PC-3 (cell line): ENCODE measurements around the gene PPTC7. TPM values are rescaled to one million over a fixed set of nuclear protein-coding genes. Genes with fewer than 3 reads are reported as not detected.

Experiments used
- ATAC-seq: fragments of 200-7000 bp; cut with Tn5 transposase; 2 replicates; pipeline ENCODE4 v1.9.1; 2020; ENCODE audit warnings: mild to moderate bottlenecking, moderate library complexity
- BruUV-seq: library from RNA; stranded (reverse); fragments of 400-500 nt; replicated peaks from 2 replicates; lab custom pipeline; 2021; lab: Mats Ljungman, UMichigan
- CTCF ChIA-PET: fragments of 300-600 bp; sonication (Branson Sonifier 250); formaldehyde crosslinking; loops from one replicate; lab custom pipeline; 2022; ENCODE audit warnings: antibody characterized with exemption; lab: Charles Lee
- POLR2A ChIA-PET: fragments of 300-600 bp; sonication (Branson Sonifier 250); formaldehyde crosslinking; loops from one replicate; lab custom pipeline; 2022; ENCODE audit warnings: antibody characterized with exemption; ENCODE audit not compliant: unreplicated experiment; lab: Charles Lee
- DNase-seq: peaks from one replicate; pipeline ENCODE4 v3.0.0-alpha.2; 2015
- H2AFZ ChIP-seq: fragments of 300-600 bp; sonication (generic); 2 replicates; pipeline ENCODE4 v1.6.0; 2016; ENCODE audit warnings: antibody characterized with exemption, low read length
- H3F3A ChIP-seq: fragments of 300-600 bp; sonication (generic); one replicate; pipeline ENCODE4 v1.6.0; 2017; ENCODE audit warnings: antibody characterized with exemption, low read length, control low read depth, mild to moderate bottlenecking; ENCODE audit not compliant: unreplicated experiment
- H3K27ac ChIP-seq: fragments of 300-600 bp; sonication (generic); 2 replicates; pipeline ENCODE4 v1.5.1; 2016; ENCODE audit warnings: mild to moderate bottlenecking, low read length
- H3K27me3 ChIP-seq: fragments of 300-600 bp; sonication (generic); 2 replicates; pipeline ENCODE4 v1.6.1; 2016; ENCODE audit warnings: low read length, mixed read lengths
- H3K36me3 ChIP-seq: fragments of 300-600 bp; sonication (generic); 2 replicates; pipeline ENCODE4 v1.6.1; 2016; ENCODE audit warnings: low read depth, mixed run types, low read length, mixed read lengths
- H3K4me1 ChIP-seq: fragments of 300-600 bp; sonication (generic); 2 replicates; pipeline ENCODE4 v1.5.1; 2016; ENCODE audit warnings: low read length; ENCODE audit not compliant: insufficient read depth
- H3K4me2 ChIP-seq: fragments of 300-600 bp; sonication (generic); 2 replicates; pipeline ENCODE4 v1.6.0; 2016; ENCODE audit warnings: low read length
- H3K4me3 ChIP-seq: fragments of 300-600 bp; sonication (generic); 2 replicates; pipeline ENCODE4 v1.5.1; 2016; ENCODE audit warnings: mild to moderate bottlenecking, low read length, mixed read lengths
- H3K79me2 ChIP-seq: fragments of 300-600 bp; sonication (generic); 2 replicates; pipeline ENCODE4 v1.6.1; 2017; ENCODE audit warnings: low read length, mixed read lengths
- H3K9ac ChIP-seq: fragments of 300-600 bp; sonication (generic); 2 replicates; pipeline ENCODE4 v1.6.0; 2016; ENCODE audit warnings: mild to moderate bottlenecking, low read length
- H3K9me2 ChIP-seq: fragments of 300-600 bp; sonication (generic); replicated peaks from 2 replicates; pipeline ENCODE4 v1.6.1; 2016; ENCODE audit warnings: mixed run types, low read length, mixed read lengths
- H3K9me3 ChIP-seq: fragments of 300-600 bp; sonication (generic); 2 replicates; pipeline ENCODE4 v1.6.1; 2016; ENCODE audit warnings: low read length, mixed read lengths
- H4K20me1 ChIP-seq: fragments of 300-600 bp; sonication (generic); 2 replicates; pipeline ENCODE4 v1.6.1; 2016; ENCODE audit warnings: low read length, mixed read lengths
- EZH2 ChIP-seq: fragments of 300-600 bp; sonication (generic); IDR thresholded peaks from one replicate; pipeline ENCODE4 v1.6.1; 2017; ENCODE audit warnings: antibody characterized with exemption, mild to moderate bottlenecking, low read length; ENCODE audit not compliant: unreplicated experiment
- EZH2phosphoT487 ChIP-seq: fragments of 300-600 bp; sonication (generic); IDR thresholded peaks from 2 replicates; pipeline ENCODE4 v1.6.1; 2018; ENCODE audit warnings: mild to moderate bottlenecking, antibody characterized with exemption, low read length, borderline replicate concordance
- intact Hi-C: fragments of 100-400 bp; cut with micrococcal nuclease; formaldehyde crosslinking; loops from 2 replicates; pipeline ENCODE4 v1.9.0; 2023
- total RNA-seq: library from RNA; depleted of rRNA; stranded (reverse); fragments of >200 nt; gene quantifications from 2 replicates; pipeline ENCODE4 v1.2.3, GENCODE V29; 2014
- TF ChIP-seq, protein P1 (sequence below): fragments of 300-600 bp; sonication (generic); conservative IDR thresholded peaks from 2 replicates; pipeline ENCODE4 v1.5.1; 2017; ENCODE audit warnings: antibody characterized with exemption, low read depth, mild to moderate bottlenecking, low read length

PPTC7 gene
- total RNA-seq, 1 experiment from 2014 or later: 9.0 TPM

DNA sequence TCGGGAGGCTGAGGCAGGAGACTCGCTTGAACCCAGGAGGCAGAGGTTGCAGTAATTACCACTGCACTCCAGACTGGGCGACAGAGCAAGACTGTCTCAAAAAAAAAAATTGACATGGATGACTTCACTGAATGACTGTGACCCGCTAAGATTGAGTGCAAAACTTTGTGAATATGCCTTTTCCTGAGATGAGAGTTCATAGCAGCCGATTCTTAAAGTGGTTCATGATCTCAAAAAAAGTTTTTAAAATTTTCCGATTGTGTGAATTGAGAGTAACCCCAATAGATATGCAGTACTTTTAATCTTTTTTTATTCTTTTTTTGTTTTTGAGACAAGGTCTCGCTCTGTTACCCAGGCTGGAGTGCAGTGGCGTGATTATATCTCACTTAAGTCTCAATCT is 32.1 kb upstream of the PPTC7 start:
- H4K20me1 ChIP-seq: no peaks in the 10 kb centered on the region
- peaks cover 8% of the 10 kb centered on the region for H3K79me2 ChIP-seq
- ChIA-PET POLR2A (no interaction called here), CTCF (no interaction called here)
- DNase-seq (no peak), ATAC-seq (no peak)
- no peak overlapping the region for H2AFZ ChIP-seq
- no peaks in the 10 kb centered on the region for H3K9me3 ChIP-seq
- no peaks in the 10 kb centered on the region for H3F3A ChIP-seq
- no peak overlapping the region for H3K9ac ChIP-seq
- H3K27ac ChIP-seq: no peak overlapping the region
- H3K27me3 ChIP-seq: no peaks in the 10 kb centered on the region
- H3K4me1 ChIP-seq: peaks cover 9% of the 10 kb centered on the region
- H3K4me2 ChIP-seq: peak overlapping the region; percentile 98; the same call in 1 of the 2 replicates
- TF ChIP-seq EZH2phosphoT487 (no peak), EZH2 (no peak)
- TF ChIP-seq, protein P1, sequence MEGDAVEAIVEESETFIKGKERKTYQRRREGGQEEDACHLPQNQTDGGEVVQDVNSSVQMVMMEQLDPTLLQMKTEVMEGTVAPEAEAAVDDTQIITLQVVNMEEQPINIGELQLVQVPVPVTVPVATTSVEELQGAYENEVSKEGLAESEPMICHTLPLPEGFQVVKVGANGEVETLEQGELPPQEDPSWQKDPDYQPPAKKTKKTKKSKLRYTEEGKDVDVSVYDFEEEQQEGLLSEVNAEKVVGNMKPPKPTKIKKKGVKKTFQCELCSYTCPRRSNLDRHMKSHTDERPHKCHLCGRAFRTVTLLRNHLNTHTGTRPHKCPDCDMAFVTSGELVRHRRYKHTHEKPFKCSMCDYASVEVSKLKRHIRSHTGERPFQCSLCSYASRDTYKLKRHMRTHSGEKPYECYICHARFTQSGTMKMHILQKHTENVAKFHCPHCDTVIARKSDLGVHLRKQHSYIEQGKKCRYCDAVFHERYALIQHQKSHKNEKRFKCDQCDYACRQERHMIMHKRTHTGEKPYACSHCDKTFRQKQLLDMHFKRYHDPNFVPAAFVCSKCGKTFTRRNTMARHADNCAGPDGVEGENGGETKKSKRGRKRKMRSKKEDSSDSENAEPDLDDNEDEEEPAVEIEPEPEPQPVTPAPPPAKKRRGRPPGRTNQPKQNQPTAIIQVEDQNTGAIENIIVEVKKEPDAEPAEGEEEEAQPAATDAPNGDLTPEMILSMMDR: no peak
- no peaks in the 10 kb centered on the region for H3K9me2 ChIP-seq
- no peak overlapping the region; the same call in 1 of the 2 replicates for H3K4me3 ChIP-seq
- BruUV-seq: no TSS peak
- no peaks in the 10 kb centered on the region for H3K36me3 ChIP-seq
- intact Hi-C loops: loop anchor here (2.0 kb wide), 1 partner anchor 84 kb away; no protein-coding TSS in a partner anchor

DNA sequence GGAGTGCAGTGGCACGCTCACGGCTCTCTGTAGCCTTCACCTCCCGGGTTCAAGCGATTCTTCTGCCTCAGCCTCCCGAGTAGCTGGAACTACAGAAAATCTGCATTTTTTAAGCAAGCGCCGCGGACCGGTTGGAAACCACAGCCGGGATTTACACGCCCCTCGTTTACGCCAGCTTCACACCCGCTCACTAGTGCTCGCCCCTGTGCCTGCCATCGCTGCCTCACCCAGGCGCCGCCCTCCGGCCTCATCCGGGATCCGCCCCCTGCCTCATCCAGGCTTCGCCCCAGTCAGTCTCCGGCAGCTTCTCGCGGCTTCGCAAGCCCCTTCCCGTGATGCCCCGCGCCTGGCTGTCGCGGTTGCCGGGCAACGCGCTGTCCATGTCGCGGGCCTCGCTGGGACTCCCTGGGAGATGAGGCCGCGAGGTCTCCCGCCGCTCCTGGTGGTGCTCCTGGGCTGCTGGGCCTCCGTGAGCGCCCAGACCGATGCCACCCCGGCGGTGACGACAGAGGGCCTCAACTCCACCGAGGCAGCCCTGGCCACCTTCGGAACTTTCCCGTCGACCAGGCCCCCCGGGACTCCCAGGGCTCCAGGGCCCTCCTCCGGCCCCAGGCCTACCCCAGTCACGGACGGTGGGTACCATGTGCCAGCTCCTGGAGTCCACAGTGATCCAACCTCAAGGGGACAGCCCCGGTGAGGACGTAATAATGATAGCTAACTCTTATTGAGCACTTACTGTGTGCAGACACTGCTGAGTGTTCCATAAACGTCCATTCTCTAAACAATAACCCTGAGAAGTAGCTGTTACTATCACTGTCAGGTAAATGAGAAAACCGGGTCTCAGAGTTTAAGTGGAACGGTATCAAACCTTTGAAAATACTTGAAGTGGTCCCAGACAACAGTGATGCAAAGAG is 30.9 kb upstream of the PPTC7 start, which contains the start of gene TCTN1:
TCTN1 (plus strand) TSS at position 359 of the 914 bp plus-strand sequence; CDS start at position 413, 54 bp downstream.
- Histone ChIP-seq H3K9me3 (no peaks in the 10 kb centered on the region), H3K27ac (0 out of 2 replicates have a peak within 1 kb of the TSS, but pooled peaks have one; percentile 1), H3K4me1 (peaks cover 9% of the 10 kb centered on the region), H3K79me2 (peaks cover 8% of the 10 kb centered on the region), H3K36me3 (no peaks in the 10 kb centered on the region), H3K9ac (peak within 1 kb of the TSS; percentile 83), H3K4me3 (peak within 1 kb of the TSS; percentile 75), H3K9me2 (no peaks in the 10 kb centered on the region), H2AFZ (peak within 1 kb of the TSS; percentile 98), H3K4me2 (peak within 1 kb of the TSS; percentile 98), H4K20me1 (no peaks in the 10 kb centered on the region), H3K27me3 (no peaks in the 10 kb centered on the region), H3F3A (no peaks in the 10 kb centered on the region)
- ChIA-PET CTCF (interaction anchor here (0.6 kb wide), 2 partner anchors 104 to 1950 kb away, joined by 3 to 9 read pairs; no protein-coding TSS in a partner anchor), POLR2A (interaction anchor here (0.6 to 1.5 kb wide), 3 partner anchors 13 to 467 kb away, joined by 3 to 7 read pairs (median 4); partner anchors contain the start of genes FAM216A and GPN3)
- DNase-seq (peak; percentile 97), ATAC-seq (peak; percentile 99)
- intact Hi-C loops: loop anchor here (2.0 to 5.0 kb wide), 2 partner anchors 85 to 213 kb away; no protein-coding TSS in a partner anchor
- TF ChIP-seq, protein P1: no peak
- TF ChIP-seq EZH2phosphoT487: no peak
- TSS peak; percentile 75 for BruUV-seq
